Measurements from ENCODE around the gene HEPN1.
A peak's percentile ranks its signal among the peaks of the same experiment; 100 is the strongest.

Gene HEPN1

DNA sequence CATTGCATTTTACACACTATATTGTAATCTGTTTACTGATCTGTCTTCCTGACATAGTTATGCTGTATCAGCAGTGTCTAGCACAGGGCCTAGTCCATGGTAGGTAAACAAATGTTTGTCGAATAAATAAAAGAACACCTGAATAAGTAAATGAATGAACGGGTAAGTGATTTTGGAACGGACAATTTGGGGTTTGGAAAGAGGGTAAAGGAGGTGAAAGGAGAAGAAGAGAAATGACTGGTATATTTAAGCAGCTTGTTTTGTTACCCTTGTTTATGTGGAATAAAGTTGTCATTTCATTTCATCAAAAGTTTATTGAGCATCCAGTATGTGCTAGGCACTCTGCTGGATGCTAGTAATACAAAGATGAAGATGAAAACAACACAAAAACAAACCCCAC, at the start of gene HEPN1:
HEPN1 (plus strand) TSS at position 301 of the 400 bp plus-strand sequence.
- DNase-seq = no peak

DNA sequence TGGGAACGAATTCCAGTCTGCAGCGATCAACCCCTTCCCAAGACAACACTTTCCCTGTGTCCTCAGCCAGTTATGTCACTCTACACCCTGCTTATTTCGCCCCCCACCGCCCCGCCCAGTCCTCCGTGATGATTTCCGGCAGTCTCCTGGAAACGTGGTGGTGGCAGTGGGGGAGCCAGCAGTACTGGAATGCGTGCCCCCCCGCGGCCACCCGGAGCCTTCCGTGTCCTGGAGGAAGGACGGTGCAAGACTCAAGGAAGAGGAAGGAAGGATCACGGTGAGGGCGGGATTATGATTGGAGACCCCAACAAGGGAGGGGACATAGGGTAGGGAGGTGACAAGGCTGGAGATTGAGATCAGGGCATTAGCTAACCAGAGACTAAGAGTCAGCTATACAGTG, 49.7 kb upstream of the HEPN1 start:
- no peak for DNase-seq

DNA sequence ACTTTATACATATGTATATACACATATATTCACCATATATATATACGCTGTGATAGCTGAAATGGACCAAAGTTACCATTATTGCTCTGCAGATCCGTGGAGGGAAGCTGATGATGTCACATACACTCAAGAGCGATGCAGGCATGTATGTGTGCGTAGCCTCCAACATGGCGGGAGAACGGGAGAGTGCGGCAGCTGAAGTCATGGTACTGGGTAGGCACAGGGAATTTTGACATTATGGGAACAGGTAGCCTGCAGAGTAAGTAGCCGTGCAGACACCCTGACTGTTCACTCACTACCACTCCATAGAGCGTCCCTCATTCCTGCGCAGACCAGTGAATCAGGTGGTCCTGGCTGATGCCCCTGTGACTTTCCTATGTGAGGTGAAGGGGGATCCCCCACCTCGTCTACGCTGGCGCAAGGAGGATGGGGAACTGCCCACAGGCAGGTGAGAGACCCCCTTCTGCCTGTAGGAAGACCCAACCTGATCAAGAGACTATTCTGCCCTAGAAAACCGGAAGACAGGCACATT, 49.1 kb upstream of the HEPN1 start:
- DNase-seq = no peak

DNA sequence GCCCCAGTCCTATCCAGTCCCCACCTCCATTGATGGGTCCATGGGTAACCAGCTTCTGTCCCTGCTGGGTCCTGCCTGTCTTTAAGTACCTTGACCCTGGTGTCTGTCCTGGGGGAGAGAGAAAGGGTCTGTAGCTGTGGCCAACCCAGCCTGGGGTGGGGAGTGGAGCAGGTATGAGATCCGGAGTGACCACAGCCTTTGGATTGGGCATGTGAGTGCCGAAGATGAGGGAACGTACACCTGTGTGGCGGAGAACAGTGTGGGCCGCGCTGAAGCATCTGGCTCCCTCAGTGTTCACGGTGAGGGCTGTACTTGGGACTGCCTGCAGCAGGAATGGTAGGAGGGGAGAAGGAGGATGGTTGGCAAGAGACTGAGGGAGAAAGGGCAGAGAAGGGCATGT, 48.6 kb upstream of the HEPN1 start:
- DNase-seq = no peak

DNA sequence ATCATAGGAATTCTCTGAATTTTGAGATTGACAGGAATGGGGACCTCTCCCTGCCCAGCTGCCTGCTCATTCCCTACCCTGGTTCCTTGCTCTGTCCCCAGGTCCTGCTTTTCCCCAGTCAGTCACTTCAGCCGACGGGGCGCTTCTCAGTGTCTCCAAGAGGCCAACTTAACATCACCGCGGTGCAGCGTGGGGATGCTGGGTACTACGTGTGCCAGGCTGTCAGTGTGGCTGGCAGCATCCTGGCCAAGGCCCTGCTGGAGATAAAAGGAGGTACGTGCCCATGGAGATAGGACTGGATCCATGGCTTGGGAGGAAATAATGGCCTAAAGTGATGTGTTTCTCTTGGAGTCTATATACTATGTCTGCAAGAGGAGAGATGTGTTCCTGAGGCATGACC, 46.8 kb upstream of the HEPN1 start:
- DNase-seq = no peak

DNA sequence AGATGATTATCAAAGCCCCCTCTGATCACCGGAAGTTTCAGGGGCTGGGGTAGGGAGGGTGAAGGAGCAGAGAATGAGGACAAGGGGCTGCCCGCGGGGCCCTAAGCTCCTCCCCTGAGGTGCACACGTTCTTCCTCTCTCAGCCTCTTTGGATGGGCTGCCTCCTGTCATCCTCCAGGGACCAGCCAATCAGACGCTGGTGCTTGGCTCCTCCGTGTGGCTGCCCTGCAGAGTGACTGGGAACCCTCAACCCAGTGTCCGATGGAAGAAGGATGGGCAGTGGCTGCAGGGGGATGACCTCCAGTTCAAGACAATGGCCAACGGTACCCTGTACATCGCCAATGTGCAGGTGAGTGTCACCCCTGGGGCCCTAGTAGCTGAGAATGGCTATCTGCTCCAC, 46.3 kb upstream of the HEPN1 start:
- DNase-seq = no peak

- no peak for DNase-seq
These were observed 45.1 kb upstream of the HEPN1 start for GRCh38 chr11:124873951-124874350.

- no peak for DNase-seq
These were observed 44.3 kb upstream of the HEPN1 start for GRCh38 chr11:124874571-124875255.

- no peak for DNase-seq
These were observed 43.6 kb upstream of the HEPN1 start for GRCh38 chr11:124875401-124875800.

DNA sequence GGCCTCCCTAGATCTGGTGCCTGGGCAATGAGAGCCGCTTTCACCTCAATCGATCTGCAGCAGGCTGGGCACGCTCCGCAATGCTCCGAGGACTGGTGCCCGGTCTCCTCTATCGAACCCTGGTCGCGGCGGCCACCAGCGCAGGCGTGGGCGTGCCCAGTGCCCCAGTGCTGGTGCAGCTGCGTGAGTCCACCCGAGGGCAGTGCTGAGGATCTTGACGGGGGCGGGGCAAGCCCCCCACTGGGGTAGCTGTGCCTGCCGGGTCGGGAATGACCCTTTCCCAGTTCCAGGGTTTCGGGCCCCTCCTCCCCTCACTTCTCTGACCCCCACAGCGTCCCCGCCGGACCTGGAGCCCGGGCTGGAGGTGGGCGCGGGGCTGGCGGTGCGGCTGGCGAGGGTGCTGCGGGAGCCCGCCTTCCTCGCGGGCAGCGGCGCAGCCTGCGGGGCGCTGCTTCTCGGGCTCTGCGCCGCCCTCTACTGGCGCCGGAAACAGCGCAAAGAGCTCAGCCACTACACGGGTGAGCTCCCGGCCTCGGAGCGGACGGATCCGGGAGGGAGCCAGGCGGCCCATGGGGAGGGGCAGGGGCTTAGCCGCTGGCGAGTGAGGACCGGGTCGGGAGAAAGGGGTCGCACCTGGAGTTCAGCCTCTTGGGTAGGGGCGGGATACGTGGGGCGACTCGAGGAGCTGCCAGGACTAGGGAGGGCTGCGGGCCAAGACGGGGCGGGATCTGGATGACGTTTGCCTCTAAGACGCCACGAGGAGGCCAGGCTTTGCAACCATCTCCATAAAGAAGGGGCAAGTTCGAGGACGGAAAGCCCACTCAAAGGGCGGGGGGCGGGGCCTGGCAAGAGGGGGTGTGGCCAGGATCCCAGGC, 42.9 kb upstream of the HEPN1 start:
- peak; percentile 97 for DNase-seq

- DNase-seq = no peak
These were observed 42.0 kb upstream of the HEPN1 start for GRCh38 chr11:124876818-124877630.

DNA sequence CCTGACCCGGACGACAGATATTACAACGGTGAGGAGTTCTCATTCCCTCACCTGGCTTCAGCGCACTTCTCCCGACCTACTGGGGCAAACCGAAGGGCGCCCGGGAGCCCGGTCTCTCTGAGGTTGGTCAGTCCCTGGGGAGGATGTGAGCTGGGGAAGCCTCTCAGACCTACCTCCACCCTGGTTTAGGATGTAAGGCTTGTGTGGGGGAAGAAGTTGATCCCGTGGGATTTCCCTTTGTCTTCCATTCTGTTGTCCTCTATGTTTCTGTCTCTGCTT, 41.5 kb upstream of the HEPN1 start:
- no peak for DNase-seq

DNA sequence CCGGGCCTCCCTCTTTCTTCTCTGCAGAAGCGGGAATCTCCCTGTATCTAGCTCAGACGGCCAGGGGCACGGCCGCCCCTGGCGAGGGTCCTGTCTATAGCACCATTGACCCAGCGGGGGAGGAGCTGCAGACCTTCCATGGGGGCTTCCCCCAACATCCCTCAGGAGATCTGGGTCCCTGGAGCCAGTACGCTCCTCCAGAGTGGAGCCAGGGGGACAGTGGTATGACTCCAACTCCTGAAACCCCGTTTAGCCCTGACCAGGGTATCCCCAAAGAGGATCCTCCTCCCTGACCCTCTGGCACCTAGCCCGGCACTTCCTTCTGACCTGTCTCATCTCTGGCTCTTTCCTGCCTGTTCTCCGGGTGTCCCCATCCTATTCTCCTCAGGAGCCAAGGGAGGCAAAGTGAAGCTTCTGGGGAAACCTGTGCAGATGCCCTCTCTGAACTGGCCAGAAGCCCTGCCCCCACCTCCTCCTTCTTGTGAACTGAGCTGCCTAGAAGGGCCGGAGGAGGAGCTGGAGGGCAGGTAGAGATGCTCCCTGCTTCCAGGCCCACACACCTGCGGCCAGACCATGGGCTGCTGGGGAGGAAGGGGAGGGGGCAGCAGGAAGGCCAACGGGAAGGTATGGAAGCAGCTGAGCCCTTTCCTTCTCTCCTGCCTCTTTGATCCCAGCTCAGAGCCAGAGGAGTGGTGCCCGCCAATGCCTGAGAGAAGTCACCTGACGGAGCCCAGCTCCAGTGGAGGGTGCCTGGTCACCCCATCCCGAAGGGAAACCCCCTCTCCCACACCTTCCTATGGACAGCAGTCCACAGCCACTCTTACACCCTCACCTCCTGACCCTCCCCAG, 40.9 kb upstream of the HEPN1 start:
- DNase-seq = no peak

GRCh38 chr11:124878759-124879492, 40.1 kb upstream of the HEPN1 start:
- DNase-seq = no peak

DNA sequence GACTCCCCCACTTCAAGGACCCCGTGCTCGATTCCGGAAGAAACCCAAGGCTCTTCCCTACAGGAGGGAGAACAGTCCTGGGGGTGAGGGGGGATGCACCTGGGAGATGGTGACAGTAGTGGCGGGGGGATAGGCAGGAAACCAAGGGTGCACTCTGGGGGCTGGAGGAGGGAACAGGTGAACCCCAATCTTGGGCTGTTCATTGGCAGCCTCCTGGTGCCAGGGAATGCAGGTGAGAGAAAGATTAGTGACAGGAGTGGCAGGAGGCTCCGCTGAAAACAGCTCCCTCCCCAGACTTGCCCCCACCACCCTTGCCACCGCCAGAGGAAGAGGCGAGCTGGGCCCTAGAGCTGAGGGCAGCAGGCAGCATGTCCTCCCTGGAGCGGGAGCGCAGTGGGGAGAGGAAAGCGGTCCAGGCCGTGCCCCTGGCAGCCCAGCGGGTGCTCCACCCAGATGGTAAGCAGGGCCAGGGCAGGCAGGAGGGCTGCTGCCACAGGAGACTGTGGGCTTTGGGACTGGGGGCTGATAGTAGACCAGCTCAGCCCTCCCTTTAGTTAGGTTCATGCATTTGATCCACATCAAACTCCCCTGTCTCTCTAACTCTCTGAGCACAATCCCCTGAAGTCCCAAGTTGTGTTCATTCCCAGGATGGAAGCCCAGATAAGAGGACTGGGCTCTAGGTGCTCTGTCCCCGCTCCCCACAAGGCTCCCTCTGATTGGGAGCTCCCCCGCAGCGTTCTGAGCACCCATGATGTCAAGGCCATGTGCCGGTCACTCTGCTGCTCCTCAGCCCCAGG, 39.4 kb upstream of the HEPN1 start:
- no peak for DNase-seq

GRCh38 chr11:124880290-124880611, 38.8 kb upstream of the HEPN1 start:
- no peak for DNase-seq

- no peak for DNase-seq
These were observed 38.1 kb upstream of the HEPN1 start for GRCh38 chr11:124880958-124881357.

DNA sequence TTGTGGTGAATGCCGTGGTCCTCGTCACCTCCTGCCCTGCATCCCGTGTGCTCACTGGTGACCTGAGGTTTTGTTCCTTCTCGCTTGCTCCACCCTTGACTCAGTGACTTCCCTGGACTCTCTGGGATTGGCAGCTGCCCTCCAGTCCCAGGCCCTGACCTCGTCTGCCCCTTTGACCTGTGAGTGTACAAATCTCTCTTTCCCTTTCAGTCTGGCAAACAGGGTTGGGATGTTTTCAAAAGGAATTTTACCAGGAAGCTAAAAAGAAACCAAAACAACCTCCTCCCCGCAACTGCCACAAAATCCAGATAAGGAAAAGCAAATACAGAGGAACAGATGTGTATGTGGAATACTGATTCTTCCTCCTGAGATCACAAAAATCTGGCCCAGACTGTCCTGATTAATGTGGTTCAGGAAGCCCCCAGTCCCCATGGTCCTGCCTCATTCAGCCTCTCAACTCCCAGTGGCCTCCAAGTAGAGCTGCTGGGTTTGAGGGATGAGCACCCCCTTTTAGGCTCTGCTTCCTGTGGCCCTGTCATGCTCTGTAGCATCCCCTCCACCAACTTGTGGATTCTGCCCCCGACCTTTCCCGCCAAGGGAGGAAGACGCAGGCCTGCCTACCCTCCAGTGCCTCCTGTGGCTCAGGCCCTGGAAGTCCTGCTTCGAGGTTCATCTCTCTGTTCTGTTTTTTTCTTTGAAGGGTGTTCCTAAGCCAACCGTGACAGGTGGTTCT, 36.5 kb upstream of the HEPN1 start:
- peak; percentile 34 for DNase-seq

GRCh38 chr11:124884340-124884739, 34.7 kb upstream of the HEPN1 start:
- DNase-seq = no peak

DNA sequence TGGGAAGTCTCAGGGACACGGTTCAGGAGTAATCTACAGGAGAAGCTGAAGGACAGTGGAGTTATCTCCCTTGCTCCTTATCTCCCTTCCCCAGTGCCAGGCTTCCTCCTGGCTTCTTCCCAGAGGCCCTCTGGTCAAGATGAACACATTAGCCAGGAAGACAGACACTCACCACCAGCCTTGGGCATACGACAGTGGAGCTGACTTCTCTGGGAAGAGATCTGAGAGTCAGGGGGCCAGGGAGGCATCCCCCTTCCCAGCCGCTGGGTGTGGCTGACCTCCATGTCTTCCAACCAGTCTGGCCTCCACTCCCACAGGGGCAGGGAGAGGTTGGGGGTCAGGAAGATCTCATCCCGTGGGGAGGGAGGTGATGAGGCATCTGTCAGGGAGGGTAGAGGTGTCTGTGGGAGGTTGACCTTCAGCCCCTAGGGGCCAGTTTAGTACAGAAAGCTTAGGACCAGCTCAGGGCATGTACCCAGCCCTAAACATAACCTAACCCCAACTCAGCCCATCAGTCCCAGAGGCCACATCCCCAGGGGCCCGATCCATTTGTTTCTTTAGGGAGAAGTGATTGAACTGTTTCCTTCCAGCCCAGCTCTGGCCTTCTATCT, 34.1 kb upstream of the HEPN1 start:
- peak; percentile 14 for DNase-seq

Data from OCI-M1 (cell line).